PC-3 (cell line): Measurements from ENCODE around the gene STPG4. TPM values are rescaled to one million over a fixed set of nuclear protein-coding genes. Genes with fewer than 3 reads are reported as not detected.
A peak's percentile ranks its signal among the peaks of the same experiment; 100 is the strongest.

Experiments
- ATAC-seq: fragments of 200-7000 bp; cut with Tn5 transposase; 2 replicates; pipeline ENCODE4 v1.9.1; 2020; ENCODE audit warnings: mild to moderate bottlenecking, moderate library complexity
- BruUV-seq: library from RNA; stranded (reverse); fragments of 400-500 nt; replicated peaks from 2 replicates; lab custom pipeline; 2021; lab: Mats Ljungman, UMichigan
- CTCF ChIA-PET: fragments of 300-600 bp; sonication (Branson Sonifier 250); formaldehyde crosslinking; loops from one replicate; lab custom pipeline; 2022; ENCODE audit warnings: antibody characterized with exemption; lab: Charles Lee
- POLR2A ChIA-PET: fragments of 300-600 bp; sonication (Branson Sonifier 250); formaldehyde crosslinking; loops from one replicate; lab custom pipeline; 2022; ENCODE audit warnings: antibody characterized with exemption; ENCODE audit not compliant: unreplicated experiment; lab: Charles Lee
- DNase-seq: peaks from one replicate; pipeline ENCODE4 v3.0.0-alpha.2; 2015
- H2AFZ ChIP-seq: fragments of 300-600 bp; sonication (generic); 2 replicates; pipeline ENCODE4 v1.6.0; 2016; ENCODE audit warnings: antibody characterized with exemption, low read length
- H3F3A ChIP-seq: fragments of 300-600 bp; sonication (generic); one replicate; pipeline ENCODE4 v1.6.0; 2017; ENCODE audit warnings: antibody characterized with exemption, low read length, control low read depth, mild to moderate bottlenecking; ENCODE audit not compliant: unreplicated experiment
- H3K27ac ChIP-seq: fragments of 300-600 bp; sonication (generic); 2 replicates; pipeline ENCODE4 v1.5.1; 2016; ENCODE audit warnings: mild to moderate bottlenecking, low read length
- H3K27me3 ChIP-seq: fragments of 300-600 bp; sonication (generic); 2 replicates; pipeline ENCODE4 v1.6.1; 2016; ENCODE audit warnings: low read length, mixed read lengths
- H3K36me3 ChIP-seq: fragments of 300-600 bp; sonication (generic); 2 replicates; pipeline ENCODE4 v1.6.1; 2016; ENCODE audit warnings: low read depth, mixed run types, low read length, mixed read lengths
- H3K4me1 ChIP-seq: fragments of 300-600 bp; sonication (generic); 2 replicates; pipeline ENCODE4 v1.5.1; 2016; ENCODE audit warnings: low read length; ENCODE audit not compliant: insufficient read depth
- H3K4me2 ChIP-seq: fragments of 300-600 bp; sonication (generic); 2 replicates; pipeline ENCODE4 v1.6.0; 2016; ENCODE audit warnings: low read length
- H3K4me3 ChIP-seq: fragments of 300-600 bp; sonication (generic); 2 replicates; pipeline ENCODE4 v1.5.1; 2016; ENCODE audit warnings: mild to moderate bottlenecking, low read length, mixed read lengths
- H3K79me2 ChIP-seq: fragments of 300-600 bp; sonication (generic); 2 replicates; pipeline ENCODE4 v1.6.1; 2017; ENCODE audit warnings: low read length, mixed read lengths
- H3K9ac ChIP-seq: fragments of 300-600 bp; sonication (generic); 2 replicates; pipeline ENCODE4 v1.6.0; 2016; ENCODE audit warnings: mild to moderate bottlenecking, low read length
- H3K9me2 ChIP-seq: fragments of 300-600 bp; sonication (generic); replicated peaks from 2 replicates; pipeline ENCODE4 v1.6.1; 2016; ENCODE audit warnings: mixed run types, low read length, mixed read lengths
- H3K9me3 ChIP-seq: fragments of 300-600 bp; sonication (generic); 2 replicates; pipeline ENCODE4 v1.6.1; 2016; ENCODE audit warnings: low read length, mixed read lengths
- H4K20me1 ChIP-seq: fragments of 300-600 bp; sonication (generic); 2 replicates; pipeline ENCODE4 v1.6.1; 2016; ENCODE audit warnings: low read length, mixed read lengths
- EZH2 ChIP-seq: fragments of 300-600 bp; sonication (generic); IDR thresholded peaks from one replicate; pipeline ENCODE4 v1.6.1; 2017; ENCODE audit warnings: antibody characterized with exemption, mild to moderate bottlenecking, low read length; ENCODE audit not compliant: unreplicated experiment
- EZH2phosphoT487 ChIP-seq: fragments of 300-600 bp; sonication (generic); IDR thresholded peaks from 2 replicates; pipeline ENCODE4 v1.6.1; 2018; ENCODE audit warnings: mild to moderate bottlenecking, antibody characterized with exemption, low read length, borderline replicate concordance
- intact Hi-C: fragments of 100-400 bp; cut with micrococcal nuclease; formaldehyde crosslinking; loops from 2 replicates; pipeline ENCODE4 v1.9.0; 2023
- total RNA-seq: library from RNA; depleted of rRNA; stranded (reverse); fragments of >200 nt; gene quantifications from 2 replicates; pipeline ENCODE4 v1.2.3, GENCODE V29; 2014
- TF ChIP-seq, protein P1 (sequence below): fragments of 300-600 bp; sonication (generic); conservative IDR thresholded peaks from 2 replicates; pipeline ENCODE4 v1.5.1; 2017; ENCODE audit warnings: antibody characterized with exemption, low read depth, mild to moderate bottlenecking, low read length

The STPG4 gene
- total RNA-seq, 1 experiment from 2014 or later: 2.4 TPM

DNA sequence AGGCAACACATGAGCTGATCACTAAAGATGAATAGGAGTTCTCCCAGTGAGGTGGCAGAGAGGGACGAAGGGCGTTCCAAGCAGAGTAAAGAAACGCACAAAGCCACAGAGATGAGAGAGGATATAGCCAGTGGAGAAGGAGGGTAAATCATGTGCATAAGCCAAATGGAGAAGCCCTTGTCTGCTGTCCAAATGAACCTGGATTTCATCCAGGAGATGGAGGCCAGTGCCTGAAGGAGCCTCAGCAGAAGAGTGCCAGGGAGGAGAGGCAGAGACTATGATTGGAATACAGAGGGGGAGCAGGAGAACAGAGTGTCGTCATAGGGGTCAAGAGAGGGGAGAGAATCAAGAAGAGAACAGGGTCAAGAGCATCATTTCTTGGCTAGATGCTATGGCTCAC, 48.9 kb upstream of the STPG4 start:
- CTCF ChIA-PET: no interaction called here
- ATAC-seq (no peak), DNase-seq (no peak)
- POLR2A ChIA-PET: no interaction called here
- H2AFZ ChIP-seq: no peak overlapping the region
- H3K27me3 ChIP-seq: no peaks in the 10 kb centered on the region
- no peaks in the 10 kb centered on the region for H3F3A ChIP-seq
- H3K36me3 ChIP-seq: no peaks in the 10 kb centered on the region
- TF ChIP-seq EZH2phosphoT487 (no peak), EZH2 (no peak)
- TF ChIP-seq, protein P1, sequence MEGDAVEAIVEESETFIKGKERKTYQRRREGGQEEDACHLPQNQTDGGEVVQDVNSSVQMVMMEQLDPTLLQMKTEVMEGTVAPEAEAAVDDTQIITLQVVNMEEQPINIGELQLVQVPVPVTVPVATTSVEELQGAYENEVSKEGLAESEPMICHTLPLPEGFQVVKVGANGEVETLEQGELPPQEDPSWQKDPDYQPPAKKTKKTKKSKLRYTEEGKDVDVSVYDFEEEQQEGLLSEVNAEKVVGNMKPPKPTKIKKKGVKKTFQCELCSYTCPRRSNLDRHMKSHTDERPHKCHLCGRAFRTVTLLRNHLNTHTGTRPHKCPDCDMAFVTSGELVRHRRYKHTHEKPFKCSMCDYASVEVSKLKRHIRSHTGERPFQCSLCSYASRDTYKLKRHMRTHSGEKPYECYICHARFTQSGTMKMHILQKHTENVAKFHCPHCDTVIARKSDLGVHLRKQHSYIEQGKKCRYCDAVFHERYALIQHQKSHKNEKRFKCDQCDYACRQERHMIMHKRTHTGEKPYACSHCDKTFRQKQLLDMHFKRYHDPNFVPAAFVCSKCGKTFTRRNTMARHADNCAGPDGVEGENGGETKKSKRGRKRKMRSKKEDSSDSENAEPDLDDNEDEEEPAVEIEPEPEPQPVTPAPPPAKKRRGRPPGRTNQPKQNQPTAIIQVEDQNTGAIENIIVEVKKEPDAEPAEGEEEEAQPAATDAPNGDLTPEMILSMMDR: no peak
- no peaks in the 10 kb centered on the region for H3K79me2 ChIP-seq
- no peak overlapping the region for H3K9ac ChIP-seq
- H3K27ac ChIP-seq: no peak overlapping the region
- intact Hi-C loops: no loop called here
- H3K4me3 ChIP-seq: no peak overlapping the region
- no TSS peak for BruUV-seq
- H3K9me2 ChIP-seq: no peaks in the 10 kb centered on the region
- no peaks in the 10 kb centered on the region for H4K20me1 ChIP-seq
- peaks cover 36% of the 10 kb centered on the region for H3K4me1 ChIP-seq
- no peak overlapping the region for H3K4me2 ChIP-seq
- no peaks in the 10 kb centered on the region for H3K9me3 ChIP-seq

DNA sequence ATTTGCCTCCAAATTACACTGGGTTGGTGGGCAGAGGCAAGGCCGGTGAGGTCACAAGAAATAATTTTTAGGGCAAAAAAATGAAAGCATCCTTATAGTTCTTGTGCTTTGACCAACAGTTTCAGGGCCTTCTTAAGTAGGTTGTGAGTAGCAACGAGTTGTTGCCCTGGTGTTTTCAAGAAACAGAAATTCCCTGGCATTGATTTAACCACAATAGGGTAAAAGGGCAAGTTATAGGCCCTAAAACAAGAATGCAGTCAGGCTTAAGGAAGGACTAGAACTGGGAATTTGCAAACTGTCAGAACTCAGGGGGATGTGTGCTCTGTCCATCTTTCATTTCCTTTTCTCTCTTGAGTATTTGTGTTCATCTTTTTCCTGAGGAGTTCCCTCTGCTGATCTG, 46.1 kb upstream of the STPG4 start:
- DNase-seq: peak; percentile 60
- CTCF ChIA-PET: no interaction called here
- no peaks in the 10 kb centered on the region for H3K79me2 ChIP-seq
- TF ChIP-seq EZH2: no peak
- TF ChIP-seq, protein P1: no peak
- TF ChIP-seq EZH2phosphoT487: no peak
- H3K4me3 ChIP-seq: no peak overlapping the region
- H3K4me1 ChIP-seq: peaks cover 50% of the 10 kb centered on the region
- POLR2A ChIA-PET: interaction anchor here (0.7 kb wide), 1 partner anchor 1130 kb away, joined by 8 read pairs; no protein-coding TSS in a partner anchor
- no peaks in the 10 kb centered on the region for H3K9me3 ChIP-seq
- H4K20me1 ChIP-seq: no peaks in the 10 kb centered on the region
- H3K27me3 ChIP-seq: no peaks in the 10 kb centered on the region
- no peak for ATAC-seq
- H3K36me3 ChIP-seq: no peaks in the 10 kb centered on the region
- peak overlapping the region; percentile 29 for H3K4me2 ChIP-seq
- no peak overlapping the region for H3K9ac ChIP-seq
- H2AFZ ChIP-seq: no peak overlapping the region
- no peak overlapping the region for H3K27ac ChIP-seq
- no peaks in the 10 kb centered on the region for H3K9me2 ChIP-seq
- H3F3A ChIP-seq: no peaks in the 10 kb centered on the region
- intact Hi-C loops: no loop called here
- no TSS peak for BruUV-seq

DNA sequence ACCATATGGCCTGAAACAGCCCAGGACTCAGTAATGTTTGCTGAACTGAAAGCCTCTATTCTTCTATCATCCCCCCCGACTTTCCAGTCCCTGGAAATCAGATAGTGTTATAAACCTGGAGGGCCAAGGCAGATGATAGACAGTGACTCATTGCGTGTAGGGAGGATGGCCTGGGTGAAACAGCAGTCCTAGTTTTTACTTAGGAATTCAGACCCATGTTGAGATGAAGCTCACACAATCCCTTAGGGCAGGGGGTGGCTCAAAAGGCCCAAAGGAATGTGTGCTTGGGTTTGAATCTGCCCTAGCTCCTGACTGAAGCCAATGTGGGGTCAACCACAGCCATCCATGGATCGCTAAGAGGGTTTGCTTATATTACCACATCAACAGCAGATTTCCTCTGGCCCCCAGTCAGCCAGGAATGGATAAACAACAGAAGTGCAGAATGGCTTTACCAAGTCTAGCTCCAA, 43.9 kb upstream of the STPG4 start:
- peak; percentile 63 for ATAC-seq
- Histone ChIP-seq H3F3A (no peaks in the 10 kb centered on the region), H3K27ac (peak overlapping the region; percentile 55), H3K9ac (no peak overlapping the region), H3K9me3 (no peaks in the 10 kb centered on the region), H2AFZ (no peak overlapping the region; the same call in 1 of the 2 replicates), H3K4me1 (peaks cover 70% of the 10 kb centered on the region), H3K9me2 (no peaks in the 10 kb centered on the region), H3K4me2 (peak overlapping the region; percentile 54), H4K20me1 (no peaks in the 10 kb centered on the region), H3K4me3 (no peak overlapping the region), H3K79me2 (peaks cover 5% of the 10 kb centered on the region; the same call in 1 of the 2 replicates), H3K36me3 (no peaks in the 10 kb centered on the region), H3K27me3 (no peaks in the 10 kb centered on the region)
- TF ChIP-seq, protein P1: no peak
- no peak for TF ChIP-seq EZH2phosphoT487
- no peak for TF ChIP-seq EZH2
- ChIA-PET CTCF (no interaction called here), POLR2A (no interaction called here)
- BruUV-seq: no TSS peak
- DNase-seq: peak; percentile 96
- intact Hi-C loops: loop anchor here (5.0 kb wide), 1 partner anchor 123 kb away; no protein-coding TSS in a partner anchor
